Spinal cord (tissue), 10 donors: Measurements from ENCODE around the gene SH3BGRL2. TPM values are rescaled to one million over a fixed set of nuclear protein-coding genes. Genes with fewer than 3 reads are reported as not detected.
A peak's percentile ranks its signal among the peaks of the same experiment; 100 is the strongest.
"Not testable (repeated sequence)": the region's sequence is repeated elsewhere in the genome, so short reads cannot be mapped to it uniquely, and the experiment has no call there.

Experiments used
- DNase-seq, 6 donors: peaks; one replicate each; pipeline versions ENCODE4 v3.0.0 to v3.0.0-alpha.2; 2013 to 2015; ENCODE audit warnings: low spot score in 6 of 6, low read depth in 4 of 6
- H3K27ac ChIP-seq: one replicate; pipeline ENCODE4 v1.5.1; 2013; ENCODE audit warnings: low read depth, low read length, control low read depth
- H3K27me3 ChIP-seq: one replicate; pipeline ENCODE4 v1.6.1; 2013; ENCODE audit warnings: low read length; ENCODE audit not compliant: control insufficient read depth, insufficient read depth
- H3K36me3 ChIP-seq: one replicate; pipeline ENCODE4 v1.6.1; 2013; ENCODE audit warnings: low read length; ENCODE audit not compliant: control insufficient read depth, insufficient read depth
- H3K4me1 ChIP-seq: one replicate; pipeline ENCODE4 v1.6.1; 2013; ENCODE audit warnings: low read length; ENCODE audit not compliant: control insufficient read depth, insufficient read depth
- H3K4me3 ChIP-seq: one replicate; pipeline ENCODE4 v1.5.1; 2013; ENCODE audit warnings: low read depth, low read length, control low read depth
- H3K9me3 ChIP-seq: one replicate; pipeline ENCODE4 v1.6.1; 2013; ENCODE audit warnings: low read length; ENCODE audit not compliant: control insufficient read depth, insufficient read depth
- WGBS: methylation state at CpG from one replicate; pipeline ENCODE4 v1.1.5; 2013; ENCODE audit warnings: missing lambda C conversion rate; ENCODE audit not compliant: insufficient coverage; 5-methylcytosine and 5-hydroxymethylcytosine counted together
- polyA plus RNA-seq, 2 donors: library from polyadenylated mRNA; unstranded; fragments of 120-200 nt; gene quantifications; one replicate each; pipeline ENCODE4 v1.2.1, GENCODE V29; 2013; ENCODE audit not compliant: insufficient read length in 2 of 2
- total RNA-seq, 2 donors: library from RNA; depleted of rRNA in 1 of 2; stranded (reverse); fragments of 120-200 nt in 1 of 2; fragments of >200 nt in 1 of 2; gene quantifications; one replicate each; pipeline versions ENCODE4 v1.2.3 to v1.2.4, GENCODE V29; 2013 to 2014
- donor health status: healthy.

SH3BGRL2 gene
- total and polyA plus RNA-seq, 4 donors = 23.8 to 55.9 (median 29.7) TPM

DNA sequence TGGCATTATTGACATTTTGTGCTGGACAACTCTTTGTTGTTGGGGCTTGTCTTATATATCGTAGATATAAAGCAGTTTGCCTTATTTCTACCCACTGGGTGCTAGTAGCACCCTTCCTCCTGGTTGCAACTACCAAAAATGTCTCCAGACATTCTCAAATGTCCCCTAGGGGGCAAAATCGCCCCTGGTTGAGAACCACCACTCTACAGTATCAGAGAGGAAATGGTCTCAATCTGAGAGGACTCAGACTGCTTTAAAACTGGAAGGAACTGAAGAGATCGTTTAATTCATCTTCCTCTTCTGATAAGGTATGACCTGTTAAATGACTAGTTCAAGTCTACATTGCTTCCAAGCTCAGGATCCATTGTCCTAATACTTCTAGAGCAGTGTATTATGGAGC lies 14.9 kb downstream of the SH3BGRL2 start:
- Histone ChIP-seq H3K9me3 (no peaks in the 10 kb centered on the region), H3K4me1 (no peaks in the 10 kb centered on the region), H3K4me3 (no peak overlapping the region), H3K27me3 (no peaks in the 10 kb centered on the region), H3K36me3 (no peaks in the 10 kb centered on the region), H3K27ac (no peak overlapping the region)
- WGBS = no CpG with 5 or more reads among the region's 3 CpGs
- no peak for DNase-seq

DNA sequence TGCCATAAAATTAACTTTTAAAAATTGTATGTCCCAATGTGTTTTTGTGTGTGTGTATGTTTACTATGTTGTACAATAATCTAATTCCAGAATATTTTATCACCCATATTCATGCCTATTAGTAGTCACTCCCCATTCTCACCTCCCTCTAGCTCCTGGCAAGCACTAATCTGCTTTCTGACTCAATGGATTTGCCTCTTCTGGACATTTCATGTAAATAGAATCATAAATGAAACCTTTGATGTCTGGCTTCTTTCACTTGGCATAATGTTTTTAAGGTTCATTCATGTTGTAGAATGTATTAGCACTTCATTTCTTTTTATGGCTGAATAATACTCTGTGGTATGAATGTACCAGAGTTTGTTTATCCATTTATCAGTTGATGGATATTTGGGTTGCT lies 15.4 kb downstream of the SH3BGRL2 start:
- Histone ChIP-seq H3K27ac (no peak overlapping the region), H3K27me3 (no peaks in the 10 kb centered on the region), H3K36me3 (no peaks in the 10 kb centered on the region), H3K4me1 (no peaks in the 10 kb centered on the region), H3K4me3 (no peak overlapping the region), H3K9me3 (no peaks in the 10 kb centered on the region)
- no peak for DNase-seq

- Histone ChIP-seq H3K9me3 (no peaks in the 10 kb centered on the region), H3K27ac (no peak overlapping the region), H3K4me3 (no peak overlapping the region), H3K4me1 (no peaks in the 10 kb centered on the region), H3K27me3 (no peaks in the 10 kb centered on the region), H3K36me3 (no peaks in the 10 kb centered on the region)
- no CpG with 5 or more reads among the region's 2 CpGs for WGBS
- DNase-seq = no peak
Measured at GRCh38 chr6:79647741-79648140, 16.6 kb downstream of the SH3BGRL2 start.

DNA sequence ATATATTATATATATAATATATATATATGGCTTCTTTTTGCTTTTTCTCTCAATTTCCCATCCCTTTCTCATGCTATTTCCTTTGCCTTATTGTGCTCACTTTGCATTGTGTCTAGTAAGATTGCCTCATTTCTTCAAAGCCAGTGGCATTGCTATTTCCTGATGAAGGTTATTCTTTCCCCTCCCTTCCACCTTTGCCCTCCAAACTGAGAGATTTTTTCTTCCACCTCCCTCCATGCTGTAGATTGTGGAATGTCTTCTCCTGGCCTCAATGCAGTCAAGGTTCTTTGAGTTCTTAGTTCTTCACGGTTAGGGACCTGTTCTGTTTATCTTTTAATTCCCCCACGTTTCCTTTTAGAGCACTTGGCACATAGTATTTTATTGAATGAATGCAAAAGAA lies 17.2 kb downstream of the SH3BGRL2 start:
- Histone ChIP-seq H3K27ac (no peak overlapping the region), H3K9me3 (no peaks in the 10 kb centered on the region), H3K27me3 (no peaks in the 10 kb centered on the region), H3K4me3 (no peak overlapping the region), H3K4me1 (no peaks in the 10 kb centered on the region), H3K36me3 (no peaks in the 10 kb centered on the region)
- DNase-seq = no peak
- no CpG with 5 or more reads among the region's 2 CpGs for WGBS

DNA sequence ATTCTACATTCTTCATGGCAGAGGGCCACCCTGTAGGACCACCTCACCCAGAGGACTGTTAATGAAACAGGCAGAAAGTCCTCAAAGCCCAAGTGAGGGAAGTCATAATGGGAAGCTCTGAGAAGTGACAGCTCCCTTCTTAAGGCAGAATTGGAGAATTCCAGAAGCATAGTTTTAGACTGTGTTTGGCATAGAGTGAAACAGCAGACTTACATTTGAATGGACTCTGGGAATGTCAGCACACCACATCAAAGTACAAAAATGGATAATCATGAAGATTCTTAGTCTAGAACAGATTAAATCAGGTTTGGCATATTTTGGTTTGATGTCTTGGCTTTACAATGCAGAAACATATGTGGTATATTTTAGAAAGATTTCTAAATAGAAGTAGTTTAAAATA lies 17.9 kb downstream of the SH3BGRL2 start:
- H3K4me3 ChIP-seq = no peak overlapping the region
- H3K9me3 ChIP-seq = no peaks in the 10 kb centered on the region
- no peaks in the 10 kb centered on the region for H3K27me3 ChIP-seq
- no peak for DNase-seq
- H3K27ac ChIP-seq = no peak overlapping the region
- H3K36me3 ChIP-seq = no peaks in the 10 kb centered on the region
- no peaks in the 10 kb centered on the region for H3K4me1 ChIP-seq

DNA sequence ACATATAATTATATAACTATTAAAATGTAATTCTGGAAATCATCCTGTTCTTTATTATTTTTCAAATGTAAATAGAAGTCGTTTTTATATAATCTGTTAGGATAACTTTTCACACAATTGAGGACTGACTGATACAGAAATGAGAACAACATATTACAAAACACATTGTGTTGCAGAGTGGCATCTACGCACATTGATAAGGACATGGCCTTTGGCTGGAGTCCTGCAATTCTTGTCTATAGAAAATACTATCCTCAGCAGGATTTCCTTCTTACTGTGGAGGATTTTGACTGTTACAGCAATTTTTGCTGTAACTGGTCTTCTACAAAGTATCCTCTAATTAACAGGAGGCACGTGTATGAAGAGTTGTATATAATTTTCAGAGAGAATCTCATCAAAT lies 19.8 kb downstream of the SH3BGRL2 start:
- no peak overlapping the region for H3K27ac ChIP-seq
- DNase-seq = peak in 1 of 6 donors; percentile 20
- no CpG with 5 or more reads among the region's 3 CpGs for WGBS

GRCh38 chr6:79656134-79656533 lies 25.0 kb downstream of the SH3BGRL2 start:
- WGBS = no CpG with 5 or more reads among the region's 3 CpGs
- H3K4me3 ChIP-seq = no peak overlapping the region
- no peak overlapping the region for H3K27ac ChIP-seq
- DNase-seq = no peak
- no peaks in the 10 kb centered on the region for H3K9me3 ChIP-seq
- H3K36me3 ChIP-seq = no peaks in the 10 kb centered on the region
- H3K4me1 ChIP-seq = no peaks in the 10 kb centered on the region
- no peaks in the 10 kb centered on the region for H3K27me3 ChIP-seq

More for the DNA sequence above, 19.8 kb downstream of the SH3BGRL2 start:
- no peaks in the 10 kb centered on the region for H3K36me3 ChIP-seq
- no peaks in the 10 kb centered on the region for H3K27me3 ChIP-seq
- H3K4me3 ChIP-seq = no peak overlapping the region
- no peaks in the 10 kb centered on the region for H3K4me1 ChIP-seq
- H3K9me3 ChIP-seq = no peaks in the 10 kb centered on the region

DNA sequence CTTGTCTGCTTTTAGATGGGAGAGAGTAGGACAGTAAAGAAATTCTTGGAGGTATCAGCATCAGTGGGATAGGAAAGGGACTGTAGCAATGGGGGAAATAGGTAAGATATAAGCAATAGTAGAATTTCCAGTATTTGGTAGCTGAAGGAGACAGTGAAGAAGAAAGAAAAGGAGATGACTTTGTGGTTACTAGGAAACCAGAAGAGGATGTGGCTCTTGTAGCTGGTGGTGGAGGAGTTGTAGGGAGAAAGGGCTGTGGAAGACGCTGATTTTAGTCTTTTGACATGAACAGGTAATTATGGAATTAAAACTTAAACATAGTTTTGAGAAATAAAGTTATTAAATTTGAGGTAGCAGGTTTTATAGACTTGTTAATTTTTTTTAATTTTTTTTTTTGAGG lies 26.1 kb downstream of the SH3BGRL2 start:
- H3K27ac ChIP-seq = no peak overlapping the region
- WGBS = no CpG with 5 or more reads among the region's 1 CpG

GRCh38 chr6:79663655-79664054 lies 32.5 kb downstream of the SH3BGRL2 start:
- H3K4me3 ChIP-seq, H3K4me1 ChIP-seq, H3K27ac ChIP-seq, H3K9me3 ChIP-seq, H3K36me3 ChIP-seq, H3K27me3 ChIP-seq, DNase-seq: not testable (repeated sequence)
- 55% methylated on average over 5 of the region's 6 CpGs for WGBS

More for the DNA sequence above, 26.1 kb downstream of the SH3BGRL2 start:
- DNase-seq = no peak
- H3K4me3 ChIP-seq = no peak overlapping the region
- H3K36me3 ChIP-seq = no peaks in the 10 kb centered on the region
- H3K9me3 ChIP-seq = no peaks in the 10 kb centered on the region
- no peaks in the 10 kb centered on the region for H3K4me1 ChIP-seq
- no peaks in the 10 kb centered on the region for H3K27me3 ChIP-seq

- H3K27me3 ChIP-seq = no peaks in the 10 kb centered on the region
- H3K36me3 ChIP-seq = no peaks in the 10 kb centered on the region
- no peaks in the 10 kb centered on the region for H3K4me1 ChIP-seq
- no peak for DNase-seq
- WGBS = no CpG with 5 or more reads among the region's 4 CpGs
- no peak overlapping the region for H3K27ac ChIP-seq
- H3K4me3 ChIP-seq = no peak overlapping the region
- H3K9me3 ChIP-seq = no peaks in the 10 kb centered on the region
Measured at GRCh38 chr6:79665725-79666551, 34.8 kb downstream of the SH3BGRL2 start.
